HG03039 (cell line): ENCODE measurements around the gene EMP2.
"Not testable (repeated sequence)": the region's sequence is repeated elsewhere in the genome, so short reads cannot be mapped to it uniquely, and the experiment has no call there.

ENCODE experiments used
- ATAC-seq: cut with Tn5 transposase; IDR thresholded peaks from one replicate; pipeline ENCODE4 v1.9.1; 2021; ENCODE audit warnings: mild to moderate bottlenecking, moderate library complexity; ENCODE audit not compliant: unreplicated experiment

The EMP2 gene

GRCh38 chr16:10552998-10553491, 27.4 kb downstream of the EMP2 start:
- peak; percentile 89 for ATAC-seq

- no peak for ATAC-seq
Measured at GRCh38 chr16:10552281-10552680, 28.1 kb downstream of the EMP2 start.

GRCh38 chr16:10551881-10552280, 28.5 kb downstream of the EMP2 start:
- ATAC-seq = no peak

- no peak for ATAC-seq
Measured at GRCh38 chr16:10548404-10548803, 32.0 kb downstream of the EMP2 start.

- no peak for ATAC-seq
Measured at GRCh38 chr16:10547708-10548107, 32.7 kb downstream of the EMP2 start.

GRCh38 chr16:10543231-10543977, 37.0 kb downstream of the EMP2 start:
- no peak for ATAC-seq

- ATAC-seq = no peak
Measured at GRCh38 chr16:10541366-10541765, 39.0 kb downstream of the EMP2 start.

GRCh38 chr16:10539793-10540192, 40.6 kb downstream of the EMP2 start:
- no peak for ATAC-seq

- no peak for ATAC-seq
Measured at GRCh38 chr16:10539236-10539635, 41.2 kb downstream of the EMP2 start.

- ATAC-seq = no peak
Measured at GRCh38 chr16:10538583-10538982, 41.8 kb downstream of the EMP2 start.

- ATAC-seq = no peak
Measured at GRCh38 chr16:10537946-10538345, 42.5 kb downstream of the EMP2 start.

- no peak for ATAC-seq
Measured at GRCh38 chr16:10536814-10537389, 43.5 kb downstream of the EMP2 start.

GRCh38 chr16:10536328-10536727, 44.1 kb downstream of the EMP2 start:
- ATAC-seq = not testable (repeated sequence)

GRCh38 chr16:10535461-10535860, 44.9 kb downstream of the EMP2 start:
- no peak for ATAC-seq

GRCh38 chr16:10534748-10535147, 45.6 kb downstream of the EMP2 start:
- ATAC-seq = no peak

GRCh38 chr16:10533612-10534011, 46.8 kb downstream of the EMP2 start:
- not testable (repeated sequence) for ATAC-seq

- ATAC-seq = no peak
Measured at GRCh38 chr16:10531582-10531981, 48.8 kb downstream of the EMP2 start.

- no peak for ATAC-seq
Measured at GRCh38 chr16:10530685-10531084, 49.7 kb downstream of the EMP2 start.

GRCh38 chr16:10529895-10530669, 50.3 kb downstream of the EMP2 start:
- no peak for ATAC-seq

GRCh38 chr16:10528635-10529034, 51.8 kb downstream of the EMP2 start:
- no peak for ATAC-seq

- ATAC-seq = no peak
Measured at GRCh38 chr16:10526962-10527361, 53.4 kb downstream of the EMP2 start.
